Brain microvascular endothelial cell (primary cell): ENCODE results near the gene ZFAND4.

Experiments used
- DNase-seq: peaks from one replicate; pipeline ENCODE4 v3.0.0-alpha.2; 2020
- H3K27ac ChIP-seq: fragments of 250-450 bp; sonication (Bioruptor Pico); 2 replicates; pipeline ENCODE4 v1.5.1; 2020; ENCODE audit warnings: mild to moderate bottlenecking, moderate library complexity
- H3K27me3 ChIP-seq: fragments of 250-450 bp; sonication (Bioruptor Pico); replicated peaks from 2 replicates; pipeline ENCODE4 v1.5.1; 2020; ENCODE audit warnings: mild to moderate bottlenecking
- H3K36me3 ChIP-seq: fragments of 250-450 bp; sonication (Bioruptor Pico); replicated peaks from 2 replicates; pipeline ENCODE4 v1.5.1; 2020; ENCODE audit warnings: mild to moderate bottlenecking
- H3K4me3 ChIP-seq: 2 replicates; pipeline ENCODE4 v1.5.1; 2011; ENCODE audit warnings: low read depth, mild to moderate bottlenecking, control low read depth, low read length, moderate library complexity
- CTCF ChIP-seq: IDR thresholded peaks from 2 replicates; pipeline ENCODE4 v1.5.1; 2011; ENCODE audit warnings: low read depth, mild to moderate bottlenecking, moderate library complexity, low read length, control low read depth, inconsistent platforms; ENCODE audit errors: missing control alignments
- in situ Hi-C: cut with HindIII; loops from 2 replicates; pipeline ENCODE4 v1.10.0; 2017; ENCODE audit warnings: low sequenced_read_pairs, low pct_ligation_motif_present

ZFAND4 gene

GRCh38 chr10:45653454-45653853 lies 19.1 kb downstream of the ZFAND4 start:
- Histone ChIP-seq H3K36me3 (no peaks in the 10 kb centered on the region), H3K4me3 (no peak overlapping the region), H3K27me3 (no peaks in the 10 kb centered on the region), H3K27ac (no peak overlapping the region)
- TF ChIP-seq CTCF: no peak
- in situ Hi-C loops: no loop called here
- DNase-seq: no peak

DNA sequence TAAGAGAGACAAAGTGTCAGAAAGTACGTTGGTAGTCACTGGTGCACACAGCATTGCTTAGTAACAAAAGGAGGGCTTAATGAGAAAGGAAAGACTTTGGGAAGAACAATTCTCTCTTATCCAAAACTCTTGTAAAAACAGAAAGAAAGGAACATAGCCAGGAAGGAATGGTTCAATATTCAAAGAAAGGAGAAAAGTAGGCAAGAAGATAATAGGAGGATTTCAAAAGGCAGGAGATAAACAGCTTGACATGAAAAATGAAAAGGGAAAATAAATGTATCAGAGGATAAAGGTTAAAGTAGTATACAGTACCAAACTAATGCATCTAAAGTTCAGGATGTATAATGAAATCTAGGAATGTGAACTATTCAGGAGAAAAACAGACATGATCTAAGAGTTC lies 20.1 kb downstream of the ZFAND4 start:
- no peak for TF ChIP-seq CTCF
- no peak for DNase-seq
- no peak overlapping the region for H3K27ac ChIP-seq
- in situ Hi-C loops: no loop called here
- H3K36me3 ChIP-seq: no peaks in the 10 kb centered on the region
- H3K4me3 ChIP-seq: no peak overlapping the region
- H3K27me3 ChIP-seq: no peaks in the 10 kb centered on the region

DNA sequence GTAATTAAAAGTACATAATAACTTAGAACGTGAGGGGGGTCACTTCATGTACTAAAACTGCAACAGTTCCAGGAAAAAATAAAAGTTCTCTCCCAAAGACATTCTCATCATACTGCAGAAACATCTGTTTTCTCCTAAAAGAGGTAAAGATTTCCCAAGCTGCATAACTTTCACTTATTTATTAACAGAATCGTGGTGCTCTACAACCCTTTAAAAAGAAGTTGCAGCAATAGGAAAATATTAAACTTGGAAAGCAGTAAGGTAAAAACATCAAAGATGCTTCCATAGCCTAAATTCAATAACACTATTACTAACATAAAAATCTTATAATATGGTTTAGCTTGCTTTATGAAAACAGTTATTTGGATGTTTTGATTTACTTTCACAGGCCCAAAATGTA lies 23.3 kb downstream of the ZFAND4 start:
- DNase-seq: no peak
- H3K27me3 ChIP-seq: no peaks in the 10 kb centered on the region

DNA sequence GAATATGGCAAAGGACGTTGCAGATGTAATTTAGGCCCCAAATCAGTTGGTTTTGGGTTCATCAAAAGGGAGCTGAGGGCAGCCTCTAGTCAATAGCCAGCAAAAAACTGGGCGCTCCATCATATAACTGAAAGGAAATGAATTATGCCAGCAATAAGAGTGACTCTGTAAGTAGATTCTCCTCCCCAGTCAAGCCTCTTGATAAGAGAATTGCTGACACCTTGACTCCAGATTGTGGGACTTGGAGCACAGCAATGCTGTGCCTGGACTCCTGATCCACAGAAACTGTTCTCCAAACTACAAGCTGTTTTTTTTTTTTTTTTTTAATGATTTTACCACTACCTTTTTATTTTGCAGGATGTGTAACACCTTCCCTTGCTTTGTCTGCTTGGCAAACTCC lies 25.5 kb downstream of the ZFAND4 start:
- DNase-seq: no peak
- Histone ChIP-seq H3K27me3 (no peaks in the 10 kb centered on the region), H3K36me3 (no peaks in the 10 kb centered on the region), H3K4me3 (no peak overlapping the region), H3K27ac (no peak overlapping the region)
- TF ChIP-seq CTCF: no peak
- in situ Hi-C loops: no loop called here

More for the DNA sequence above, 23.3 kb downstream of the ZFAND4 start:
- TF ChIP-seq CTCF: no peak
- no peak overlapping the region for H3K27ac ChIP-seq
- in situ Hi-C loops: no loop called here
- no peaks in the 10 kb centered on the region for H3K36me3 ChIP-seq
- no peak overlapping the region for H3K4me3 ChIP-seq

- DNase-seq: no peak
- in situ Hi-C loops: no loop called here
- H3K36me3 ChIP-seq: no peaks in the 10 kb centered on the region
- H3K4me3 ChIP-seq: no peak overlapping the region
- no peak for TF ChIP-seq CTCF
- H3K27ac ChIP-seq: no peak overlapping the region
- H3K27me3 ChIP-seq: no peaks in the 10 kb centered on the region
Observed at GRCh38 chr10:45646384-45647050, 26.1 kb downstream of the ZFAND4 start.

GRCh38 chr10:45644527-45644926 lies 28.0 kb downstream of the ZFAND4 start:
- H3K4me3 ChIP-seq: no peak overlapping the region
- no peak for DNase-seq
- H3K36me3 ChIP-seq: no peaks in the 10 kb centered on the region
- H3K27ac ChIP-seq: no peak overlapping the region
- in situ Hi-C loops: no loop called here
- no peak for TF ChIP-seq CTCF
- no peaks in the 10 kb centered on the region for H3K27me3 ChIP-seq
